ENCODE results near the gene STX18. TPM values are rescaled to one million over a fixed set of nuclear protein-coding genes. Genes with fewer than 3 reads are reported as not detected.

The STX18 gene
- polyA plus RNA-seq, 1 donor, result 42.5 TPM

DNA sequence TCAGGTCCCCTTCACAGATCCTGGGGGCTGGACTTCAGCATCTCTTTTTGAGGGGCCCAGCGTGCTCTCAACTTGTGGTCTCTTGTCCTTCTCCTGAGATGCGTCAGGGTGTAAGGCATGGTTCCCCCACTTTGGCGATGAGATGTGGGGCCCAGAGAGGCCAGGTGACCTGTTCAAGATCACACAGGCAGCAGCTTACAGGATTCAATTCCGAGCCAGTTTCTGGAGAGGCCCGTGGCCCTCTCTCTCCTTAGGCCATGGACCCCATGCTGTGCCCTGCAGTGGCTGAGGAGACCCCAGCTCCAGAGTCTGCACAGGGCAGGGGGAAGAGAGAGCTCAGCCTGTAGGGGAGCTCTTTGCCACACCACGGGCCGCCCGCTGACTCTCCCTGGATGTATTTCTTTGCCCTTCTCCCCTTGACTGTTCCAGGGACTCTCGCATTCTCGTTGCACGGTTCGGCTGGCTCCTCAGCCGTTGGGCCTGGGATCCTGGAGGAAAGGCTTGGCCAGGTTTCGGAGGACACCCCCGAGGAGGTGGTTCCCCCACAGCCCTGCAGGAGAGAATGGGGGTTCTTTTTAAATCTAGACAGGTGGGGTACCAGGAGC lies 136.4 kb downstream of the STX18 start:
- H3K27me3 ChIP-seq (ENCODE audit: control insufficient read depth, insufficient read depth, low read length), result no peaks in the 10 kb centered on the region
- H3K9me3 ChIP-seq (ENCODE audit: control insufficient read depth, low read depth, low read length), result no peaks in the 10 kb centered on the region
- no peak overlapping the region for H3K27ac ChIP-seq (ENCODE audit: low read length)
- no peaks in the 10 kb centered on the region for H3K36me3 ChIP-seq (ENCODE audit: control insufficient read depth, insufficient read depth, low read length)
- WGBS (ENCODE audit: insufficient coverage, low lambda C conversion rate), result no CpG with 5 or more reads among the region's 15 CpGs
- no peak for DNase-seq
- H3K4me3 ChIP-seq (ENCODE audit: low read length), result no peak overlapping the region
- H3K4me1 ChIP-seq (ENCODE audit: control insufficient read depth, insufficient read depth, low read length), result no peaks in the 10 kb centered on the region

DNA sequence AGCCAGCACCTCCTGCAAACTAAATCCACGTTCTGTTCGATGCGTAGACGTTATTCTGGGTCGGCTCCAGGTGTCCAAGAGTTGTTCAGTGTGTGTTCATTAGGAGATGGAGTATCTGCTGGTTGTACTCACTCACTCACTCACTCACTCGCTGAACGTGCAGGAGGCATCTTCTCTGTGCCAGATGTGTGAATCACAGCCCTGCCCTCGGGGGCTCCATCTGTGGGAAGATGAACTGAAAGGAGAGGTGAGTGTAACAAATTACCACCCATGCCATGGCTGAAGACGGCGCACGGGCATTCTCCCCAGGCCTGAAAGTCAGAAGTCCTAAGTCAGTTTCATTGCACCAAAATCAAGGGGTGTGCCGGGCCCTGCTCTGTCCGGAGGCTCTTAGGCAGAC lies 138.9 kb downstream of the STX18 start:
- no peaks in the 10 kb centered on the region for H3K36me3 ChIP-seq (ENCODE audit: control insufficient read depth, insufficient read depth, low read length)
- no peak for DNase-seq
- H3K4me3 ChIP-seq (ENCODE audit: low read length), result no peak overlapping the region
- H3K27ac ChIP-seq (ENCODE audit: low read length), result no peak overlapping the region
- H3K27me3 ChIP-seq (ENCODE audit: control insufficient read depth, insufficient read depth, low read length), result no peaks in the 10 kb centered on the region
- no CpG with 5 or more reads among the region's 13 CpGs for WGBS (ENCODE audit: insufficient coverage, low lambda C conversion rate)
- no peaks in the 10 kb centered on the region for H3K4me1 ChIP-seq (ENCODE audit: control insufficient read depth, insufficient read depth, low read length)
- H3K9me3 ChIP-seq (ENCODE audit: control insufficient read depth, low read depth, low read length), result no peaks in the 10 kb centered on the region

DNA sequence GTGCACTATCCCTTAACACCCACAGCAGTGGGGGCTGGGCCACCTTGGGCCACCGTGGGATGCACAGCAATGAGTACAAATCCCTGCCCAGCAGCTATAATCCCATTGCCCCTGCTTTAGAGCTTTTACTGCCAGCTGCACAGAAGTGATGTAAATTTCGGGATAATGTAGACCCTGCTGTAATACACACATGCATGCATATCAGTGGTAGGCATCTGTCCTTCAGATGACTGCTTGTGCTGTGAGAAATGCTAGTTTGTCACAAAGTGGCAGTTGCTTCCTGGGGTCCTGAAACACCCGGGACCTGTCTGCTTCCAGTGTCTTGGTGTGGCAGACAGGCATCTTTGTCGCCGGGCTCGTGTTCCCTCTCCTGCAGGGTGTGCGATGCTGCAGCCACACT lies 140.8 kb downstream of the STX18 start:
- 100% methylated on average over 1 of the region's 7 CpGs for WGBS (ENCODE audit: insufficient coverage, low lambda C conversion rate)
- Histone ChIP-seq H3K27me3 (ENCODE audit: control insufficient read depth, insufficient read depth, low read length) (no peaks in the 10 kb centered on the region), H3K4me3 (ENCODE audit: low read length) (no peak overlapping the region), H3K4me1 (ENCODE audit: control insufficient read depth, insufficient read depth, low read length) (no peaks in the 10 kb centered on the region), H3K36me3 (ENCODE audit: control insufficient read depth, insufficient read depth, low read length) (no peaks in the 10 kb centered on the region), H3K9me3 (ENCODE audit: control insufficient read depth, low read depth, low read length) (no peaks in the 10 kb centered on the region), H3K27ac (ENCODE audit: low read length) (no peak overlapping the region)
- DNase-seq, result no peak

DNA sequence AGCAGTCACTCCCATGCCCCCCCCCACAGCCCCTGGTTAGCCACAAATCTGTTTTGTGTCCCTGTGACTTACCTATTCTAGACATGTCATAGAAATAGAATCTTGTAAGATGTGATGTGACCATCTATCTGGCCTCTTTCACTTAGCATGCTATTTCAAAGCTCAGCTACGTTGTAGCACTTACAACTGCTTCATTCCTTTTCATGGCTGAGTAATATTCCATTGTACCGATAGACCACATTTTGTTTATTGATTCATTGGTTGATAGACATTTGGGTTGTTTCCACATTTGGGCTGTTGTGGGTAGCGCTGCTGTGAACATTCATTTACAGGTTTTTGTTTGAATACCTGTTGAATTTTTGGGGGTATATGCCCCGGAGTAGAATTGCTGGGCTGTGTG lies 143.4 kb downstream of the STX18 start:
- Histone ChIP-seq H3K9me3 (ENCODE audit: control insufficient read depth, low read depth, low read length) (no peaks in the 10 kb centered on the region), H3K4me1 (ENCODE audit: control insufficient read depth, insufficient read depth, low read length) (no peaks in the 10 kb centered on the region), H3K4me3 (ENCODE audit: low read length) (no peak overlapping the region), H3K27me3 (ENCODE audit: control insufficient read depth, insufficient read depth, low read length) (peaks cover 23% of the 10 kb centered on the region), H3K27ac (ENCODE audit: low read length) (no peak overlapping the region), H3K36me3 (ENCODE audit: control insufficient read depth, insufficient read depth, low read length) (no peaks in the 10 kb centered on the region)
- DNase-seq, result no peak
- 100% methylated on average over 1 of the region's 4 CpGs for WGBS (ENCODE audit: insufficient coverage, low lambda C conversion rate)

DNA sequence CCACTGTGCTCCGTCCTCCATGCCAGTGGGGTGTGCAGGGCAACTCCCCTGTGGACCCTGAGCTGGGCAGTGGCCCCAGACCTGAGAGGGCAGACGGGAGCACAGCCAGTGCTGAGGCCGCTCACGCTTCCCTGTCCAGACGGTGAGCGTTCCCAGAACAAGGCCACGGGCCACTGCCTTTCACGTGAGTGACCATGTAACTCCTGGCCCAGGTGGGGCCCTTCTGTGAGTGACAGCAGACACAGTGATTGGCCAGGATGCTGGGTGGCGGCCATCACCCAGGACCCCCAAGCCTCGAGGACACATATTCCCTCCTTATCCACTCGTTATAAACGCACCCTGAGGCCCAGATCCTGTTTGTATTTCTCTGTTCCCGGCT lies 144.4 kb downstream of the STX18 start:
- Histone ChIP-seq H3K9me3 (ENCODE audit: control insufficient read depth, low read depth, low read length) (no peaks in the 10 kb centered on the region), H3K27me3 (ENCODE audit: control insufficient read depth, insufficient read depth, low read length) (peaks cover 23% of the 10 kb centered on the region), H3K4me1 (ENCODE audit: control insufficient read depth, insufficient read depth, low read length) (no peaks in the 10 kb centered on the region), H3K27ac (ENCODE audit: low read length) (peak overlapping the region; percentile 36), H3K36me3 (ENCODE audit: control insufficient read depth, insufficient read depth, low read length) (no peaks in the 10 kb centered on the region), H3K4me3 (ENCODE audit: low read length) (no peak overlapping the region)
- no peak for DNase-seq
- 81% methylated on average over 4 of the region's 13 CpGs for WGBS (ENCODE audit: insufficient coverage, low lambda C conversion rate)

DNA sequence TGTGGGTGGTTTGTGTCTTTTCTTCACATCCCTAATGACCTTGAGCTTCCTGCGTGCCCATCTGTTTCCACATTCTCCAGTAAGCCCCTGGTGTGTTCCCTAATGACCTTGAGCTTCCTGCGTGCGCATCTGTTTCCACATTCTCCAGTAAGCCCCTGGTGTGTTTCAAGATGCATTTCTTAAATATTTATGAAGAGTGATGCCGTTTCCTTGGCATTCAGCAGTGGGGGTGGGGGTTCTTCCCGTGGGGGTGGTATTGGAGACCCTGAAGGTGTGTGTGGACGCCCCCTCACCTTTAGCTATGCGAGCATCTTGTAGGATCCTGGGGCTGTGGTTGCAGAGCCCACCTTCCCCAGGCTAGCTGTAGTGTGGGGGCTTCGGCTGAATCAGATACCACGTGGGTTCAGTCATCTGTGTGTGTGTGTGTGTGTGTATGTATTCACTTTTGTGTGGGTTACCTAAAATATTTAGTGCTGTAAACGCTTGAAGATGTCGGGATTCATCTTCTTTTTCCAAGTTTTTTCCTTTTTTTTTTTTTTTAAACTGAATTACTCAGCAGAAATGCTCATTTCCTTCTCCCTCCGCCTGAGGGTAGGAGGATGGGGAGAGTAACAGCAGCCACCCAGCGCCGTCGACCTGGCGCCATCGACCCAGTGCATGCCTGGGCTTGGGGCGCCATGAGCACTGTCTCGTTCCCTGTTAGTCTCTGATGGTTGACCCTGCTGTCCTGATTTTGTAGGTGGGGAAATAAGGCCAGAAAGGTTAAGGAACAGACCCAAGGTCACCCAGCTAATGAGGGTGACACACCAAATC lies 145.0 kb downstream of the STX18 start:
- no peak overlapping the region for H3K4me3 ChIP-seq (ENCODE audit: low read length)
- H3K36me3 ChIP-seq (ENCODE audit: control insufficient read depth, insufficient read depth, low read length), result no peaks in the 10 kb centered on the region
- H3K27ac ChIP-seq (ENCODE audit: low read length), result peak overlapping the region; percentile 69
- WGBS (ENCODE audit: insufficient coverage, low lambda C conversion rate), result no CpG with 5 or more reads among the region's 19 CpGs
- no peaks in the 10 kb centered on the region for H3K4me1 ChIP-seq (ENCODE audit: control insufficient read depth, insufficient read depth, low read length)
- H3K27me3 ChIP-seq (ENCODE audit: control insufficient read depth, insufficient read depth, low read length), result peaks cover 23% of the 10 kb centered on the region
- no peaks in the 10 kb centered on the region for H3K9me3 ChIP-seq (ENCODE audit: control insufficient read depth, low read depth, low read length)
- peak; percentile 27 to 33 for DNase-seq

DNA sequence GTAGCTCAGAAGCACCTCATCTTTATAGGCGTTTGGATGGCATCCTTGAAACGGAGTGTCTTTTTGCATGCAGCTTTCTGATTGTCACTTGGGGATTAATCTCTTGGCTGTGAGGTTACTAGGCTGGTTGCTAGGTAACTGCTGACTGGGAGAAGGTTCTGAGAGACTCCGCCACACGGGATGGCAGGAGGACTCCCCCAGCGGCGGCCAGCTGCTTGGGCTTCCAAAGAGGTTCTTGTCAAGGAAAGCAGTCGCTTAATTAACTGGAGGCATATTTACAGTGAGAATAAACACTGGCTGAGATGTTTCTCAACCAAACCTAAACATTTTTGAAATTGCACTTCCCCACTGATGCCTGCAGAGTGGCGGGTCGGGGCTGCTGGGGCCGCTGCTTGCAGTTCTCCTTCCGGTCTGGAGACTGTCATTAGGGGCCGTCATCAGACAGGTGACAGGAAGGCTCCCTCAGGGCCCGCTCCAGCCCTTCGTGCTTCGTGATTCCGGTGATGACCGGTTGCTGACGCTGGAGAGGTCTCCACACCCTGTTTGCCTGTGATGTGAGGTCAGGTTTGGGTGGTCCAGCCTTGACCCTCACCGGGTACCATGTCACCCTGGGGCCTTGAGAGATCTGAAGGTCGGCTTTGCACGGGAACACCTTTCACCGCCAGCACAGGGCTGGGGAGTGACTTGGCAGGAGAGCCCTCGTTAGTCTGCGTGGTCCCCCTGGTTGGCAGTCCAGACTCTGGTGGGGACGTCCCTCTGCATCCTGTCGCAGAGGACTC lies 145.8 kb downstream of the STX18 start:
- no peak overlapping the region for H3K4me3 ChIP-seq (ENCODE audit: low read length)
- no CpG with 5 or more reads among the region's 26 CpGs for WGBS (ENCODE audit: insufficient coverage, low lambda C conversion rate)
- no peaks in the 10 kb centered on the region for H3K36me3 ChIP-seq (ENCODE audit: control insufficient read depth, insufficient read depth, low read length)
- no peaks in the 10 kb centered on the region for H3K9me3 ChIP-seq (ENCODE audit: control insufficient read depth, low read depth, low read length)
- no peaks in the 10 kb centered on the region for H3K4me1 ChIP-seq (ENCODE audit: control insufficient read depth, insufficient read depth, low read length)
- H3K27ac ChIP-seq (ENCODE audit: low read length), result peak overlapping the region; percentile 69
- H3K27me3 ChIP-seq (ENCODE audit: control insufficient read depth, insufficient read depth, low read length), result peaks cover 23% of the 10 kb centered on the region
- peak; percentile 26 to 41 for DNase-seq

DNA sequence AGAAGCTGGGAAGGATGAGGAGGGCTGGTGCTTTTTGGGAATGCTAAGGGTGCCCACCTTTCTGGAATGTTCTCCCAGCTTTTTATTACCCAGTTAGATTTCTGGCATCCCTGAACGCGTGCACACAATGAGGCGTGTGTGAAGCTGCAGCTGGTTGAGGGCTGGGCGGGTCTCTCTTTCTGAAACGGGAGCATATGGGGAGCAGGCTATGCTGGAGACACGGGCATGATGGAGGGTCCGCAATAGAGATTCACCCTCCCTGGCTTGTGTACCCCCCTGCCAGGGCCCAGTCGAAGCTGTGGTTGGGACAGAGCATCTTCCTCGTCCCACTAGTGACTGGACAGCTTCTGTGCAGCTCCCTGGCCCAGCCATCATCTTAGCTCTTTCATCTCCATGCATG lies 146.5 kb downstream of the STX18 start:
- peaks cover 26% of the 10 kb centered on the region for H3K27me3 ChIP-seq (ENCODE audit: control insufficient read depth, insufficient read depth, low read length)
- no peaks in the 10 kb centered on the region for H3K9me3 ChIP-seq (ENCODE audit: control insufficient read depth, low read depth, low read length)
- no CpG with 5 or more reads among the region's 9 CpGs for WGBS (ENCODE audit: insufficient coverage, low lambda C conversion rate)
- H3K27ac ChIP-seq (ENCODE audit: low read length), result no peak overlapping the region
- no peaks in the 10 kb centered on the region for H3K36me3 ChIP-seq (ENCODE audit: control insufficient read depth, insufficient read depth, low read length)
- no peak for DNase-seq
- no peaks in the 10 kb centered on the region for H3K4me1 ChIP-seq (ENCODE audit: control insufficient read depth, insufficient read depth, low read length)
- no peak overlapping the region for H3K4me3 ChIP-seq (ENCODE audit: low read length)

DNA sequence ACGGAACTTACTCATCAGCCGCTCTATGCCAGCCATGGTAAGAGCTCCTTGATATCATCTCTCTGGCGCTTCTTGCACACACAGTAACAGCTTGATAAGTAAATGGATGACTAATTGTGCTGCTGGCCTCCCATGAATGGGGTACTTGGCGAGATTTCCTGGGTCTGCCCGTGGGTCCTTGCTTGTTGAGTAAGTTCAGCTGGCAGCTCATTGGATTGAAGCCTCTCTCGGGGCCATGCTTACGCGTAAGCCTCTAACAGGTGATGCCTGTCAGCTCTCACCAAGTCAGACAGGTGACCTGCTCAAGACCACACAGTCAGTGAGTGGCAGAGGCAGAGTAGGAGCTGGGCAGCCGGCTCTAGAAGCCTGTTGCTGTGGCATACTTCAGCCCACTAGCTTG lies 147.2 kb downstream of the STX18 start:
- H3K4me3 ChIP-seq (ENCODE audit: low read length), result no peak overlapping the region
- H3K27me3 ChIP-seq (ENCODE audit: control insufficient read depth, insufficient read depth, low read length), result peaks cover 33% of the 10 kb centered on the region
- H3K9me3 ChIP-seq (ENCODE audit: control insufficient read depth, low read depth, low read length), result no peaks in the 10 kb centered on the region
- H3K27ac ChIP-seq (ENCODE audit: low read length), result no peak overlapping the region
- no peak for DNase-seq
- no peaks in the 10 kb centered on the region for H3K4me1 ChIP-seq (ENCODE audit: control insufficient read depth, insufficient read depth, low read length)
- no peaks in the 10 kb centered on the region for H3K36me3 ChIP-seq (ENCODE audit: control insufficient read depth, insufficient read depth, low read length)
- WGBS (ENCODE audit: insufficient coverage, low lambda C conversion rate), result no CpG with 5 or more reads among the region's 9 CpGs

DNA sequence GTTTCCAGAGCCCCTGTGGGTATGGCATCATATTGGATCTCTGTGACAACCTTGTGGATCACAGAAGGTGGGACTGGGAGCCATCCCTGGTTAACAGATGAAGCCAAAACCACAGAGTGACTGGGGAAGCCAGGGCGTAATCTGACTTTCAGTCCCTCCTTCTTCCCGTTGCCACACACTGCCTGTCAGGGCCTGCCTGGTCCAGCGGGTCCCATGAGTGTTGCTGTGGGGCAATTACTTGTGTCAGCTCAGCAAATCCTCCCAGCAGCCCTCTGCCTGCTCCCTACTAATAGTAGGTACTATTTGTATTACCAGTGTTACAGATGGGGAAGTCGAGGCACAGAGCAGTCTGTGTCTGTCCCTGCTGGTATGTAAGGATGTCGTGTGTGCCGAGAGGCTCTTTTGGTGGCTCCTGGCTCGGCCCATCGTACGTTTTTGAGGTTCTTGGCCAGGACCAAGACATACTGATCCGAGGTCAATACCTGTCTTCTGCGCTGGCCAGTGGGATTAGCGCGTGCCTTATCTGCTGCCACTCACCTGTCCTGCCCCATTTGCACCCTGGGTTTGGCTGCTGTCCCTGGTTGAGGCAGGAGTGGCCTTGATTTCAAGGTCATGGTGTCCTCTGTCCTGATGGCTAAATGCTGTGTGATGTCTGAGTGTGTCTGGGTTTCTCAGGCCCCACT lies 149.2 kb downstream of the STX18 start:
- DNase-seq, result no peak
- no CpG with 5 or more reads among the region's 13 CpGs for WGBS (ENCODE audit: insufficient coverage, low lambda C conversion rate)
- peaks cover 52% of the 10 kb centered on the region for H3K27me3 ChIP-seq (ENCODE audit: control insufficient read depth, insufficient read depth, low read length)
- no peaks in the 10 kb centered on the region for H3K9me3 ChIP-seq (ENCODE audit: control insufficient read depth, low read depth, low read length)
- H3K27ac ChIP-seq (ENCODE audit: low read length), result no peak overlapping the region
- no peak overlapping the region for H3K4me3 ChIP-seq (ENCODE audit: low read length)
- H3K4me1 ChIP-seq (ENCODE audit: control insufficient read depth, insufficient read depth, low read length), result no peaks in the 10 kb centered on the region
- no peaks in the 10 kb centered on the region for H3K36me3 ChIP-seq (ENCODE audit: control insufficient read depth, insufficient read depth, low read length)
